HG02588 (cell line): ENCODE data around the gene UST.

ENCODE experiments used
- ATAC-seq: cut with Tn5 transposase; IDR thresholded peaks from one replicate; pipeline ENCODE4 v1.9.1; 2021; ENCODE audit warnings: mild to moderate bottlenecking, moderate library complexity; ENCODE audit not compliant: unreplicated experiment

Gene UST

GRCh38 chr6:149053848-149054558 is 307.2 kb downstream of the UST start:
- ATAC-seq = no peak

DNA sequence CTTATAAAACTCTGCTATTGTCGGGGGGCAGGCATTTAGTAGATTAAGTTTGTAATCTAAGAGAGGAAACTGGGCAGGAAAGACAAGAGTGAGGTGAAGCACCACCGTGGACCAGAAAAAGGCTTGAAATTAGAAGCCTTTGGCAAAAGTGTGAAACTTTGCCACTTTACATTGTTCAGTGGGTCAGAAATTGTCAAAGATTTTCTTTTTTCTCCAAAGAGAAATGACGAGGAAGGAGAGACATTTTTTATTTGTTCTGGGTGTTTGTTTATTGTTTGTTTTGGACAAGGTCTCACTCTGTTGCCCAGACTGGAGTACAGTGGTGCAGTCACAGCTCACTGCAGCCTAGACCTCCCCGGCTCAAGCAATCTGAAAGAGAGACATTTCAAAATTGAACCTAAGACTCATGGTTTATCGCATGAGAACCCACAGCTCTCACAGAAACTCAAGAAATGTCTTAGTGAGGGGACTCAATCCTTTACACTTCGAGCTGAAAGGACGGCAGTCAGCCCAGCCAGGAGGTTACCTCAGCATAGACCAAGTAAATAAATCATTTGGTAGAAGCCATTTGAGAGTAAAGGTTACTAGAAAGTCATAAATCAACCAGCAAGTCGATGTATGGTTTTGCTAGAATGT is 307.8 kb downstream of the UST start:
- ATAC-seq = peak; percentile 77

- no peak for ATAC-seq
These were observed 308.5 kb downstream of the UST start for GRCh38 chr6:149055195-149055899.

DNA sequence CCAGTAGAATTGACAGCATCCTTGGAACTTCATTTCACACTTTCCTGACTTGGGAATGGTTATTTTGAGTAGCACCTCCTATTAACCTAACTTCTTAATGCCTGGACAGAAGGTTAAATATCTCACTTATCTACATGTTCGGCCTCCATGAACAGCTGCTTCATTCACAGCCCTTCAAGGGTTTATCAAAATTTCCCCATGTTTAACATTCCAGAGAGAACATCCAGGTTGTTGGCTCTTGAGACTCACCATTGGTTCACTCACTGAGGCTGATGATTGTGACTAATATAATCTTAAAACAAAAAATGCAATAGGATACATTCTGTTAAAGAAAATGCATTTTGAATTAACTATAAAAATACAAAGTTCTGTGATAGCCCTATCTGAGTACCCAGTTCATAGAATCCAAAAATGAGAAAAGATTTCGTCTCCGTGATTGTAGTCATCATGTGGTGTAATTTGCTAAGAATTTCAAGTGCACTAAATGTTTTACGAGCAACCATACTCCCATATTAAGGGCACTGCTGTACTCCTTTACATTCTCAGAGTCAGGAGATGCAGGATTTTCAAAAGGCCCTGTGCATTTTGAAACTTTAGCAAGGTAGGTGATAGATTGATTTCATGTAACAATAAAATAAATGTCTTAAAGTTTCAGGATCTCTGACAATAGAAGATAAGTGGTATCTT is 310.1 kb downstream of the UST start:
- no peak for ATAC-seq

DNA sequence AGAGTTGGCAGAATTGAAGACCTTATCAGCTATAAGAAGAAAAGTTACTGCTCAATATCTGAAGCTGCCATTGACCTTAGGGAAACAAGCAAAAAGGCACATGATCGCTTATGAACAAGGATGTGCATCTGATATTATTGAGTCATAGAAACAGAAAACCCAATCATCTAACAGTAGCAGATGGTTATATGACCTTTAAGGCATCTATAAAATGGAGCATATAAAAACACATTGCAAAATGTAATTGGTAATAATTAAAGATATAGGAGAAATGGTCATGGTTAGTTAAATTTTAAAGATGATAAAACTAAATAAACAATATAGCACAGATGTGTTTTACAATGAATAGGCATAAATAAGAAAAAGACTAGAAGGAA is 310.6 kb downstream of the UST start:
- ATAC-seq = no peak

DNA sequence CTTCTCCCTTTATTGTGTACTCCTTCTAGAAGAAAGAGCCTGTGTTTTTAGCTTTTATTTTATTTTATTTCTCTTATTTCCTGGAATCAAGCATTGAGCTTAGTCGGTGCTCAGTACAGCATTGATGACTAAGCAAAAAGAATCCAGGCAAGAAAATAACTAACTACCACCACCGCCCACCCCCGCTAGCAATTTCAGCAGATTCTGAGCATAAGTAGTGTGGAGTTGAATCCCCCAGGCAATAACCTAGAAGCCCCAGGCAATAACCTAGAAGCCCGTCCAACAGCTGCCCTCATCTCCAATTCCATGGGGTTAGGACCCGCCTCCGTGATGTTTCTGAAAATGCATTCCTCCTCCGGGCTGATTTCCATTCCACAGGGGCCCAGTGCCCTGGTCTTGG is 312.7 kb downstream of the UST start:
- no peak for ATAC-seq

DNA sequence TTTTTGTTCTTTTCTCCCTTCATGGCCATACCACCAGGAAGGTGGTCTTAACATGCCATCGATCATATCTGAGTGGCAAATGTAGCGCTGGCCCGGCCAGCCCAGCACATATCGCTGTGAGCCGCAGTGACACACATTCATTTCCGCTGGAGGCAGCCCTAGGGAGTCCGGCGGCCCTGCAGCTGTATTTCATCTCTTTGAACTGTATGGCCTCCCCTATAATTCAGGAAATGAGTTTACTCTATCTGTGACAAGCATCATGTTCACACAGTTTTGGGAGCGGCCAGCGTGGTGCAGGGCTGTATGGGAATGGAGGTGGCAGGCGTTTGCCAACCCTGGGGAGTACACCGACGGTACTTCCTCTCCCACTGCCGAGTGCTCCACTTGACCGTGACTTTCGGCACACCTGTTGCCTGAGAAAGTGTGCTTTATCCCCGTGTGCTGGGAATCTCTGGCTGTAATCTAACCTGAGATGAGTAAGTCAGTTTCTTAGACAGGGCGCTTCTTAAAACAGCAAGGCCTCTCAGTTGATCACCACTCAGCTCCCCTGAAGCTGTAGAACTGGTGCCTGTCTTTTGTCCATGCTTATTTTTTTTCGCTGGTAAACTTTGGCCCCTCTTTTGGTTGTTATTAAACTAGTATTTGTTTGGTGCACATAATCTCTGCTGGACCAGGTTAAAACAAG is 313.6 kb downstream of the UST start:
- ATAC-seq = peak; percentile 74

DNA sequence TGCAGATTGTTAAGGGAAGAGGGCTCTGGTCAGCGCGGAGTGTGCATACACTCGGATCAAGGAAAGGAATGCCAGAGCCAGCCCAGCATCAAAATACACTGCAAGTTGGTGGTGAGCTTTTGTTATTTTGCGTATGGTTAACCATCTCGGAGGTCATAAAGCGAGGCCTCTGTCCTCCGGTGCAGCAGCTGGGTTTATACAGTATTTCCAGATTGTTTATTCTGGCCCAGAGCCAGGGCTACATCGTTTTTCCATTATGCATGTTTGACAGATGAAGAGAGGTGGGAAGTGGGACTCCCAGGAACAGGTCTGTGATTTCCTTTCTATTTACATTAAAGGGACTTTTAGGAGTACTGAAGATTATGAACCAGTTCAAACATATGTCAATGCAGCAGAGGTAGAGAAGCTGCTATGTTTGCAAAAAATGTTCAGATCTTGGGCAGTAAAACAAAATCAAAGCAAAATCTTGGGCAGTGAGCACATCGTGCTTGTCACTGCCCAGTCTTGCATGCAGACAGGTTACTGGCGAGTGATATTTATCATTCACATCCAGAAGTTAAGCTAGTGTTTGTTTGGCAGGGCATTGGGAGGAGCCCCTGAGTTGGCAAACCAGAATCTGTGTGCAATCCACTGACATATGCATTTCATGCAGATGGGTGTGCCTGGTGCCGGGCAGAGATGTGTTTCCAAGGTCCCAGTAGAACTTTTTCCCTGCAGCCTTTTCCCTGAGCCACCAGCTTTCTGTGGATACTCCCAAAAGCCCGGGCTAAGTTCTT is 314.3 kb downstream of the UST start:
- ATAC-seq = no peak

DNA sequence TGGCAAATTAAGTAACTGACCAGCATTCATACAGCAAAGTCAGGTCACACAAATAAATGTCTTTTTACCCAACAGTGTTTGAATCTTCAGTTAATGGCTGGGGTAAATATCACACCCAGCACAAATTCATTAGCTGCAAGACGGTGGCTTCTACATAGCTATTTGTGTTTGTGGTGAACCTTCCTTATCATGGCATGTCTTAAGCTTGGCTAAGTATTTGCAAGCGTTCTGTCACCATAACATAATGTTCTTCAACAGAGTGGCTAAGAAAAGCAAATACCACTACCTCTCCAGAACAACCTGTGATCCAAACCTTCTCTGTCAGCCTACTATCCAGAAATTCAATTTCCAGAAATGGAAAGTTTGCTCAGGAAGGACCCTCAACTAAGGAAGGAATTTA is 315.1 kb downstream of the UST start:
- no peak for ATAC-seq

GRCh38 chr6:149062653-149063348 is 316.0 kb downstream of the UST start:
- no peak for ATAC-seq

DNA sequence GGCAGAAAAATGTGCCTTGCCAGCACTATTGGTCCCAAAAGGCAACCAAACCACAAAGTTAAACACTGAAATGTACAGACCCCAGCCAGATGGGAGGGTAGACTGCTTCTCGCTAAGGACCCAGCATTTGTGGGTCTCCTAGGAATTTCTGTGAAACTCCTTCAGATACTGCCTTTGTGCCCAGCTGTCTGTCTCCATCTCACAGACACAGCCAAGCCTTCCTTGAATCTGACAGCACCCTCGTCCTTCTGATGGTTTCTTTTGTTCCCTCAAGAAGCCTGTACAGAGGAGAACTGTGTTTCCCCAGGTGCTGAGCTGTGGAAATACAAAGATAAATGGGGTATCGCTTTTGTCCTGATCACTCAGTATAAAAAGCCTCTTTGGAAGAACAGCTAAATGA is 316.6 kb downstream of the UST start:
- no peak for ATAC-seq

DNA sequence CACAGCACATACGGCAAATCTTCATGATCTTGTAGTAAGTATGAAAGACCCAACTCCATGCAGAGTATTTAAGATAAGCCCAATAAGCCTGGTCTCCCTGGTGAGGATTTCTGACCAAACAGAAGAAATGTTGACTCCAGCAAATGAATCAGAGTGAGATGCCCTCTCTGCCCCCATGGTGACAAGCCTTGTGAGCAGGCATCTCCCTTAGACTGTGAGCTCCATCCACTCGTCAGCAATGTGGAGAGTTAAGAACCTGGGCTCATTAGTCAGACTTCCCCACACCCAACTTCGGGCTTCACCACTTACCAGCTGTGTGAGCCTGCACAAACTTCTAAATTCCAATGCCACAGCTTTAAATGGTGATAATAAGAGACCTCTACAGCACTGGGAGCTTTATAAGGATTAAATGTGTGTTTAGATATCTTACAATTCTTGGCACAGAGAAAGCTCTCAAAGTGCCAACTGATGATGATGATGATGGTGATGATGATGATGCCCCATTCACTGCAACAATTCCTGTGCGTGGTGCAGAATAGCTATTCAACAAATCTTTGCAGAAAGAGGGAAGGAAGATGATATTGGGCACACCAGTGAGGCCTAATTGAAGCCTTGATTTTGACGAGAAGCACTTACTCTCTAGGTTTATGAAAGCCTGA is 317.3 kb downstream of the UST start:
- no peak for ATAC-seq

DNA sequence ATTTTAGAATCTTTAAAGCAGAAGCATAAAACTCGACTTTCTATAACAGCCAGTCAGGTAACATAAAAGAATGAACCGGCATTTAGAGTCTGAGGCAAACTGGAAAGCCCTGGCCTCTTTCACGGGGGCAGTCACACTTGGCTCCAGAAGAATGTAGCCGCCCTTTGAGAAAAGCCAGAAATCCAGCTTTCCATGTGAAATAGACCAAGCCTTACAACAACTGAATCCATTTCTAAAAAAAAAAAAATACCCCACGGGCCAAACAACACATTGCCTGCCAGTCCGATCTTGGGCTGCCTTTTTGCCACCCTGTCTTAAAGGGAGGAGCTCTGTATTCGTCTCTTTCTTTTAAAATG is 317.8 kb downstream of the UST start:
- no peak for ATAC-seq

DNA sequence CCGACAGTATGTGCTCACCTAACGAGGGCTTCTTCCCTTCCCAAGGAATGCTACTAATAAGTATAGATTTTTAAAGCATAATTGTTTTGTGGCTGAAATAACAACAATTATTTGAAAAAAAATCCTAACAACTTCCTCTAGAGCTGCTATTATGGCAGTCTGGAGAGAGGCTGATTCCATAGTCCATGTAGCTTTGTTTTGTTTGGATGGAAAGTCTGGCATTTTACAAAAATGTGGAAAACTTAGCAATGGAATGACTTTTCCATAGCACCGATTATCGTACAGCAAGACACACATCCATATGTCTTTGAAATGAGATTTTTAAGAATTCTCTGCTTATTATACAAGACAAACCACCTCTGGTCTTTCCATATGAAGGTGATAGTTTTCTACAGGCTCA is 318.3 kb downstream of the UST start:
- no peak for ATAC-seq

- peak; percentile 95 for ATAC-seq
These were observed 319.1 kb downstream of the UST start for GRCh38 chr6:149065658-149066556.

DNA sequence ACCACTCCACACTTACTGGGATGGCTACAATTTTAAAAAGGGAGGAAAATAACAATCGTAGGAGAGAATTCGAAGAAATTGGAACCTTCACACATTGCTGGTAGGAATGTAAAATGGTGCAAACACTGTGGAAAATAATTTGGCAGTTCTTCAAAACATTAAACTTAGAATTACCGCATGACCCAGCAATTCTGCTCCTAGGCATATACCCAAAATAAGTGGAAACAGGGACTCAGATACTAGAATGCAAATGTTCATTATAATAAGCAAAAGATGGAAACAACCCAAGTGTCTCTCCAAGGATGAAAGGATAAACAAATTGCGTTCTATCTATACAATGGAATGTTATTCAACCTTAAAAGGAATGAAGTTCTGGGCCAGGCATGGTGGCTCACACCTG is 325.2 kb downstream of the UST start:
- ATAC-seq = no peak

- ATAC-seq = no peak
These were observed 328.0 kb downstream of the UST start for GRCh38 chr6:149074832-149075258.
